Mesenchymal stem cell (in vitro differentiated cells and primary cell): ENCODE measurements around the gene ACSF2.

Experiments
- DNase-seq: peaks from one replicate; pipeline ENCODE4 v3.0.0-alpha.2; 2013
- H2AFZ ChIP-seq: one replicate; pipeline ENCODE4 v1.6.1; 2013; ENCODE audit warnings: low read depth, mild to moderate bottlenecking, control low read depth, inconsistent platforms, low read length, moderate library complexity
- H2AK5ac ChIP-seq: 2 replicates; pipeline ENCODE4 v1.6.1; 2013; ENCODE audit warnings: low read length, moderate library complexity, mild to moderate bottlenecking, inconsistent platforms; ENCODE audit not compliant: severe bottlenecking
- H2BK120ac ChIP-seq: one replicate; pipeline ENCODE4 v1.6.1; 2013; ENCODE audit warnings: low read depth, mild to moderate bottlenecking, inconsistent platforms, low read length, moderate library complexity
- H2BK12ac ChIP-seq, 2 experiments: one replicate each; pipeline ENCODE4 v1.6.1; 2013; ENCODE audit warnings: inconsistent platforms in 2 of 2, low read length in 2 of 2, mild to moderate bottlenecking in 2 of 2, moderate library complexity in 2 of 2, control low read depth in 1 of 2
- H2BK15ac ChIP-seq: one replicate; pipeline ENCODE4 v1.6.1; 2013; ENCODE audit warnings: mild to moderate bottlenecking, low read depth, inconsistent platforms; ENCODE audit not compliant: poor library complexity, severe bottlenecking
- H2BK5ac ChIP-seq: 2 replicates; pipeline ENCODE4 v1.6.1; 2013; ENCODE audit warnings: low read depth, mild to moderate bottlenecking, low read length, control low read depth, inconsistent platforms; ENCODE audit not compliant: poor library complexity, severe bottlenecking
- H3K14ac ChIP-seq, 2 experiments: one replicate each; pipeline ENCODE4 v1.6.1; 2013; ENCODE audit warnings: inconsistent platforms in 2 of 2, low read length in 2 of 2, control low read depth in 1 of 2, mild to moderate bottlenecking in 1 of 2, moderate library complexity in 1 of 2
- H3K18ac ChIP-seq, 2 experiments: one replicate each; pipeline ENCODE4 v1.6.1; 2013; ENCODE audit warnings: inconsistent platforms in 2 of 2, low read length in 2 of 2, control low read depth in 1 of 2, low read depth in 1 of 2, mild to moderate bottlenecking in 1 of 2
- H3K23ac ChIP-seq, 2 experiments: one replicate each; pipeline ENCODE4 v1.6.1; 2013; ENCODE audit warnings: inconsistent platforms in 2 of 2, low read length in 2 of 2, mild to moderate bottlenecking in 2 of 2, moderate library complexity in 2 of 2, control low read depth in 1 of 2
- H3K27ac ChIP-seq: 2 replicates; pipeline ENCODE4 v1.5.1; 2013; ENCODE audit warnings: mild to moderate bottlenecking, moderate library complexity, low read length, control low read depth, inconsistent platforms; ENCODE audit not compliant: poor library complexity, severe bottlenecking
- H3K27me3 ChIP-seq, 2 experiments: 2 replicates each; pipeline versions ENCODE4 v1.6.1 to v1.7.0; 2013; ENCODE audit warnings: low read length in 2 of 2, mild to moderate bottlenecking in 2 of 2, moderate library complexity in 2 of 2, control low read depth in 1 of 2, inconsistent platforms in 1 of 2; ENCODE audit not compliant: control insufficient read depth in 1 of 2, insufficient read depth in 1 of 2
- H3K36me3 ChIP-seq, 2 experiments: 2 replicates each; pipeline versions ENCODE4 v1.6.1 to v1.7.0; 2013; ENCODE audit warnings: low read length in 2 of 2, control low read depth in 1 of 2, inconsistent platforms in 1 of 2, low read depth in 1 of 2, mild to moderate bottlenecking in 1 of 2; ENCODE audit not compliant: insufficient read depth in 2 of 2, control insufficient read depth in 1 of 2
- H3K4ac ChIP-seq, 2 experiments: one replicate each; pipeline ENCODE4 v1.6.1; 2013; ENCODE audit warnings: inconsistent platforms in 2 of 2, low read length in 2 of 2, mild to moderate bottlenecking in 2 of 2, moderate library complexity in 2 of 2, control low read depth in 1 of 2, low read depth in 1 of 2
- H3K4me1 ChIP-seq: 2 replicates; pipeline ENCODE4 v1.6.1; 2013; ENCODE audit warnings: low read depth, low read length, control low read depth; ENCODE audit not compliant: control insufficient read depth, insufficient read depth
- H3K4me2 ChIP-seq: 2 replicates; pipeline ENCODE4 v1.6.1; 2013; ENCODE audit warnings: low read length, mild to moderate bottlenecking, inconsistent platforms; ENCODE audit not compliant: poor library complexity, severe bottlenecking
- H3K4me3 ChIP-seq, 2 experiments: 2 replicates each; pipeline versions ENCODE4 v1.5.1 to v1.7.0; 2013; ENCODE audit warnings: low read length in 2 of 2, mild to moderate bottlenecking in 2 of 2, control low read depth in 1 of 2, low read depth in 1 of 2; ENCODE audit not compliant: insufficient read depth in 1 of 2
- H3K79me1 ChIP-seq: replicated peaks from 2 replicates; pipeline ENCODE4 v1.6.1; 2013; ENCODE audit warnings: mild to moderate bottlenecking, control low read depth, low read length, inconsistent platforms; ENCODE audit not compliant: poor library complexity, severe bottlenecking
- H3K9ac ChIP-seq: 2 replicates; pipeline ENCODE4 v1.7.0; 2013; ENCODE audit warnings: mild to moderate bottlenecking, low read length, moderate library complexity
- H3K9me3 ChIP-seq: 2 replicates; pipeline ENCODE4 v1.7.0; 2013; ENCODE audit warnings: mild to moderate bottlenecking, low read length; ENCODE audit not compliant: control insufficient read depth
- H4K8ac ChIP-seq: one replicate; pipeline ENCODE4 v1.6.1; 2013; ENCODE audit warnings: inconsistent platforms, mild to moderate bottlenecking, low read length, moderate library complexity
- H4K91ac ChIP-seq: one replicate; pipeline ENCODE4 v1.6.1; 2013; ENCODE audit warnings: mild to moderate bottlenecking, low read length, inconsistent platforms
- WGBS: methylation state at CpG from one replicate; pipeline ENCODE4 v1.1.7; 2013; ENCODE audit warnings: mixed read lengths; 5-methylcytosine and 5-hydroxymethylcytosine counted together

The ACSF2 gene

DNA sequence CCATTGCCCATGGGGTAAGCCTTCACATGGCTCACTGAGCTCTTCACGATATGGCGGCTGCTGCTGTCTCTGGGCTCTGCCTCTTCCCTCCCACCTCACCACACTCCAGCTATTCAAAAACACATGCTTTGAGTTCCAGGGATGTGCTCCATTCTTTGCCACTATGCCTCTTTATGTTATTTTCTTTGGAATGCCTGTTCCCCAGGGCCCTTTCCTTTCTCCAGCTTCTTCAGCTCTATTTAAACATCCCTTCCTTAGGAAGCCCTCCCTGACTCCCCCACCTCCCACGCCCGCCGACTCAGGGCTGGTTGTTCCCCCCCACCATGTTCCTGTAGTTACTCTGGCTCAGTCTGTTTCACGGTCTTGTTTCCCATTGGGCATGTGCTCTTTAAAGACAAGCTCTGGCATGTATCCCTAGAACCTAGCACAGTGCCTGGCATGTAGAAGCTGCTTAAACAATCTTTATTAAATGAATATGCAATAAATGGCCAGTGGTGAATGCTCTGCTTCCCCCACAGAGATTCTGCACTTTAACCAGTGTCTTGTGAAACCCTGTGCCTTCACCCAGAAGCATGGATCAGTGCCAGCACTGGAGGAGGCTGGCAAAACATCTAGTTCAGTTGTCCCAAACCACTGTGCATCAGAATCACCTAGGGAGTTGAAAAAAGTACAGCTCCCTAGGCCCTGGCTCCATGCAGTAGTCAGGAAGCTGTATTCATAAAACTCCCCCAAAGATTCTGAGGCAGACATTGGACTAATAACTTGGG, 89.1 kb downstream of the ACSF2 start:
- H3K9me3 ChIP-seq, result no peaks in the 10 kb centered on the region
- no peak overlapping the region for H2AFZ ChIP-seq
- no peak overlapping the region for H3K9ac ChIP-seq
- H3K36me3 ChIP-seq, result no peaks in the 10 kb centered on the region
- H3K4me3 ChIP-seq, result no peak overlapping the region
- H2BK15ac ChIP-seq, result no peak overlapping the region
- peak overlapping the region; percentile 31 for H2AK5ac ChIP-seq
- no peak overlapping the region for H3K4ac ChIP-seq
- H3K4me2 ChIP-seq, result no peak overlapping the region
- no peak overlapping the region for H4K91ac ChIP-seq
- H4K8ac ChIP-seq, result no peak overlapping the region
- no peak overlapping the region for H3K23ac ChIP-seq
- peaks cover 17% of the 10 kb centered on the region for H3K4me1 ChIP-seq
- H3K14ac ChIP-seq, result peak overlapping the region in 1 of 2 experiments; percentile 81
- no peak overlapping the region for H3K18ac ChIP-seq
- H2BK5ac ChIP-seq, result peak overlapping the region; percentile 14
- WGBS, result 69% methylated on average over 6 of the region's 6 CpGs
- H2BK120ac ChIP-seq, result no peak overlapping the region
- H3K27me3 ChIP-seq, result no peaks in the 10 kb centered on the region
- H2BK12ac ChIP-seq, result no peak overlapping the region
- no peak for DNase-seq
- no peaks in the 10 kb centered on the region for H3K79me1 ChIP-seq
- peak overlapping the region; percentile 83 for H3K27ac ChIP-seq

GRCh38 chr17:50517011-50517410, 91.0 kb downstream of the ACSF2 start:
- no peak for DNase-seq

DNA sequence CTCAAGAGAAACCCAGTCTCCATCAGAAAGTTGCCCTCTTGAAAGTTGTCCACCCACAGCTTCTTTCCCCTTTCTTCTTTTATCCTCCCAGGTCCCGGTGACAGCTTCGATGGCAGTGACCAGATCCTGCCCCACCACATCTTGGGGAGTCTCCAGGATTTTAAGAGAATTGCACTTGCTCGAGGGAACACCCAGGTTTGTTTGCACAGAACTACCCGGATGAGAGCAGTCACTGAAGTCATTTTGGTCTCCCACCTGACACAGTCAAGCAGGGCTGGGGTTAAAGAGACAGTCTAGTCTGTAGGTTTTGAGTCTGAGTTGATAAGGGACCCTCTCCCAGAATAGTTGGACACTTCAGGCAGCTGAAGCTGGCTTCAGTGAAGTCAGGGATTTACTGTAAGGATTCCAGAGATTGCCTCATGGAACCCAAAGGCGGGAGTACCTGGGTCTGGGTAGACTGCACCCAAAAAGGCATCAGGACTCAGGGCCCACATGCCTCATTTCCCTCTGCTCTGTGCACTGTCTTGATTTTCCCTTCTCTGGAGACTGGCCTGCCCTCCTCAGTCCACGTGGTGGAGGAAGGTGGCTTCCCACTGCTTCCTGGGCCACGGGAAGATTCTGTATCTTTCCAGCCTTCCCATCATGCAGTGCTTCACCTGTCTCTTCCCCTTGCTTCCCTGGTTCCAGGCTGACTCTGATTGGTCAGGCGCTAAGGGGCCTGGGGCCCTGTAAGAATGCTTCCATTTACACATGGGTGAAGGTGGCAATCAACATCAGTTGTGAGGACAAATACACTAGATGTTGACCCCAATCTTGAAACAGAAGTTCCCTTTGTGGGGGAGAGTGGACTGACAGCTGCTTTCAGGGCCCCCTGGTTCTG, 91.7 kb downstream of the ACSF2 start:
- no peak overlapping the region for H2BK15ac ChIP-seq
- no peak overlapping the region for H3K27ac ChIP-seq
- WGBS, result 76% methylated on average over 8 of the region's 8 CpGs
- H2AK5ac ChIP-seq, result no peak overlapping the region
- H3K27me3 ChIP-seq, result no peaks in the 10 kb centered on the region
- peaks cover 10% of the 10 kb centered on the region for H3K4me1 ChIP-seq
- no peak overlapping the region for H3K18ac ChIP-seq
- H3K14ac ChIP-seq, result no peak overlapping the region
- H2AFZ ChIP-seq, result no peak overlapping the region
- H3K36me3 ChIP-seq, result no peaks in the 10 kb centered on the region
- peak overlapping the region in 1 of 2 experiments; percentile 45 for H2BK12ac ChIP-seq
- H3K9me3 ChIP-seq, result no peaks in the 10 kb centered on the region
- H2BK5ac ChIP-seq, result no peak overlapping the region
- no peak overlapping the region for H2BK120ac ChIP-seq
- no peak overlapping the region for H3K4ac ChIP-seq
- H3K4me2 ChIP-seq, result no peak overlapping the region
- H4K91ac ChIP-seq, result no peak overlapping the region
- H3K79me1 ChIP-seq, result no peaks in the 10 kb centered on the region
- H4K8ac ChIP-seq, result no peak overlapping the region
- no peak overlapping the region for H3K23ac ChIP-seq
- DNase-seq, result no peak
- no peak overlapping the region for H3K9ac ChIP-seq
- H3K4me3 ChIP-seq, result no peak overlapping the region

More at GRCh38 chr17:50517011-50517410, 91.0 kb downstream of the ACSF2 start:
- Histone ChIP-seq H3K27ac (no peak overlapping the region), H3K4me1 (peaks cover 12% of the 10 kb centered on the region), H2BK120ac (no peak overlapping the region), H2BK12ac (no peak overlapping the region), H3K36me3 (no peaks in the 10 kb centered on the region), H3K4me3 (no peak overlapping the region), H3K9ac (no peak overlapping the region), H3K27me3 (no peaks in the 10 kb centered on the region), H4K91ac (no peak overlapping the region), H3K23ac (no peak overlapping the region), H3K4me2 (no peak overlapping the region), H3K79me1 (no peaks in the 10 kb centered on the region), H2AFZ (no peak overlapping the region), H2AK5ac (no peak overlapping the region), H2BK15ac (no peak overlapping the region), H2BK5ac (no peak overlapping the region), H3K4ac (no peak overlapping the region), H4K8ac (no peak overlapping the region), H3K14ac (no peak overlapping the region), H3K9me3 (no peaks in the 10 kb centered on the region), H3K18ac (no peak overlapping the region)
- 84% methylated on average over 4 of the region's 4 CpGs for WGBS

DNA sequence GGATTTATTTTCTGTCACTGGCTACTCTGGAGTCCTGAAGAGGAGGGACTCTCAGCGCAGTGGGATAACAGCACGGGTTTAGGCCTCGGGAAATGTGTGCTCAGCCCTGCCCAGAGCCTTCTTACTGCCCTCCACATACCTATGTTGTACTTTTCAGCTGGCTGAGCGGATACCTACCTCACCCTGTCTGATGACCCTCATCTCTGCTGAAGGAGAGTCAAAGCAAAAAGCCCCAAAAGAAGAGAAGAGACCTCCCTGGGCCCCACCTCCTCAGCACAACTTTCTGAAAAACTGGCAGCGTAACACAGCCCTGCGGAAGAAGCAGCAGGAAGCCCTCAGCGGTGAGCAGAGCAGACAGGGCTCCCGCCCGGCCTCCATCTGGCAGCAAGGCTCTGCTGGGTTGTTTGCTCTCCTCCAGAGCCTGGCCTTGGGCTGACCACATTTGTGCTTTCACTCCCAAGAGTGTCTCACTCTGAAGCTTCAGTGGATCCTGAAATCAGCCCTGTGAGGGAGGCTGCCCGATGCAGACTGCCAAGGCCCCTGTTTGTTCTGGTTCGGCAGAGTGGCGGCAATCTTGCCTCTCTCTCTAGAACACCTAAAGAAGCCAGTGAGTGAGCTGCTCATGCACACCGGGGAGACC, 92.5 kb downstream of the ACSF2 start:
- no peak overlapping the region for H3K27ac ChIP-seq
- H4K91ac ChIP-seq, result no peak overlapping the region
- H4K8ac ChIP-seq, result no peak overlapping the region
- no peak for DNase-seq
- H3K9me3 ChIP-seq, result no peaks in the 10 kb centered on the region
- H2BK15ac ChIP-seq, result no peak overlapping the region
- no peak overlapping the region for H3K9ac ChIP-seq
- no peak overlapping the region for H3K14ac ChIP-seq
- no peaks in the 10 kb centered on the region for H3K27me3 ChIP-seq
- peaks cover 12% of the 10 kb centered on the region for H3K4me1 ChIP-seq
- H3K4me2 ChIP-seq, result no peak overlapping the region
- H2BK5ac ChIP-seq, result no peak overlapping the region
- no peak overlapping the region for H3K4me3 ChIP-seq
- no peak overlapping the region for H3K4ac ChIP-seq
- no peaks in the 10 kb centered on the region for H3K79me1 ChIP-seq
- no peak overlapping the region for H3K23ac ChIP-seq
- H3K18ac ChIP-seq, result no peak overlapping the region
- H2AK5ac ChIP-seq, result no peak overlapping the region
- WGBS, result 87% methylated on average over 13 of the region's 13 CpGs
- H2AFZ ChIP-seq, result no peak overlapping the region
- no peak overlapping the region for H2BK12ac ChIP-seq
- no peak overlapping the region for H2BK120ac ChIP-seq
- H3K36me3 ChIP-seq, result no peaks in the 10 kb centered on the region
